ENCODE measurements around the gene ZNF433. TPM values are rescaled to one million over a fixed set of nuclear protein-coding genes. Genes with fewer than 3 reads are reported as not detected.

The ZNF433 gene
- total and polyA plus RNA-seq, 2 donors, result 2.0 to 6.3 TPM

Other genes with a start within 250 kb of the ZNF433 start
- gene ZNF491, start 237.2 kb downstream of the ZNF433 start, total RNA-seq, result 4.8 TPM
- 3.5 TPM for gene ZNF491, start 237.2 kb downstream of the ZNF433 start, polyA plus RNA-seq
- 8.9 TPM for gene ZNF440, start 221.4 kb downstream of the ZNF433 start, total RNA-seq
- 19.0 TPM for gene ZNF440, start 221.4 kb downstream of the ZNF433 start, polyA plus RNA-seq
- 15.2 TPM for gene ZNF439, start 187.0 kb downstream of the ZNF433 start, total RNA-seq
- gene ZNF439, start 187.0 kb downstream of the ZNF433 start, polyA plus RNA-seq, result 28.7 TPM
- gene ZNF69, start 147.9 kb downstream of the ZNF433 start, total RNA-seq, result 5.1 TPM
- 9.4 TPM for gene ZNF69, start 147.9 kb downstream of the ZNF433 start, polyA plus RNA-seq
- gene ZNF700, start 110.6 kb downstream of the ZNF433 start, total RNA-seq, result 13.6 TPM
- 42.6 TPM for gene ZNF700, start 110.6 kb downstream of the ZNF433 start, polyA plus RNA-seq
- 4.4 TPM for gene ZNF763, start 70.6 kb downstream of the ZNF433 start, total RNA-seq
- 9.9 TPM for gene ZNF763, start 70.6 kb downstream of the ZNF433 start, polyA plus RNA-seq
- gene ZNF878, start 17.3 kb upstream of the ZNF433 start, total RNA-seq, result 0.38 TPM
- gene ZNF878, start 17.3 kb upstream of the ZNF433 start, polyA plus RNA-seq, result 0.23 TPM
- 4.6 TPM for gene ZNF844, start 29.1 kb upstream of the ZNF433 start, total RNA-seq
- 7.0 TPM for gene ZNF844, start 29.1 kb upstream of the ZNF433 start, polyA plus RNA-seq
- gene ZNF20, start 104.7 kb upstream of the ZNF433 start, total RNA-seq, result 7.7 TPM
- 3.7 TPM for gene ZNF20, start 104.7 kb upstream of the ZNF433 start, polyA plus RNA-seq
- 4.8 TPM for gene ZNF625, start 121.1 kb upstream of the ZNF433 start, total RNA-seq
- gene ZNF625, start 121.1 kb upstream of the ZNF433 start, polyA plus RNA-seq, result 1.9 TPM
- gene ZNF136, start 127.4 kb upstream of the ZNF433 start, total RNA-seq, result 10.7 TPM
- gene ZNF136, start 127.4 kb upstream of the ZNF433 start, polyA plus RNA-seq, result 8.3 TPM

Data from thymus (tissue), 2 donors.